NCI-H510A (cell line): ENCODE data around the gene TUBB4B.
A peak's percentile ranks its signal among the peaks of the same experiment; 100 is the strongest.

Experiments
- DNase-seq: peaks from one replicate; lab custom pipeline; 2025; lab: John Stamatoyannopoulos, UW

Gene TUBB4B

GRCh38 chr9:137240841-137241489, at the start of gene TUBB4B:
TSS of gene TUBB4B (plus strand) at chr9:137241287. CDS start at chr9:137241361, 74 bp downstream.
- DNase-seq: peak; percentile 99

- no peak for DNase-seq
Measured at GRCh38 chr9:137191691-137192447, 49.2 kb upstream of the TUBB4B start.

- no peak for DNase-seq
Measured at GRCh38 chr9:137192448-137192780, 48.7 kb upstream of the TUBB4B start.

GRCh38 chr9:137192859-137193258, 48.2 kb upstream of the TUBB4B start:
- no peak for DNase-seq

DNA sequence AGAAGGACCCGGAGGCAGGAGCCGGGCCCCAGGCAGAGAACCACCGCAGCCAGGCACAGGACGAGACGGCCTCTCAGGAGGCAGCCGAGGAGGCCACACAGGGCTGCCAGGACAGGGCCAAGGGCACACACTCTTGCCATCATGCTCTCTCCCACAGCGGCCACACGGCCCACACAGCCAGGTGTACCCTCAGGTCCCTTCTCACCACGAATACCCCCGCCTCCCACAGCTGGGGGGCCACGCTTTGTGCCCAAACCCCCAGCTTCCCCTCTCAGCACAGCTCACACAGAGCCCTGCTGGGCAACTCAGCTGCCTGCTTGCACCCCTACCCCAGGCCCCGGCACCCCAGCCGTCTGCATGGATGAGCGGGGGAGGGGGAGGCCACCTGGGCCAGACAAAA, 47.3 kb upstream of the TUBB4B start:
- no peak for DNase-seq

GRCh38 chr9:137194388-137194787, 46.7 kb upstream of the TUBB4B start:
- no peak for DNase-seq

DNA sequence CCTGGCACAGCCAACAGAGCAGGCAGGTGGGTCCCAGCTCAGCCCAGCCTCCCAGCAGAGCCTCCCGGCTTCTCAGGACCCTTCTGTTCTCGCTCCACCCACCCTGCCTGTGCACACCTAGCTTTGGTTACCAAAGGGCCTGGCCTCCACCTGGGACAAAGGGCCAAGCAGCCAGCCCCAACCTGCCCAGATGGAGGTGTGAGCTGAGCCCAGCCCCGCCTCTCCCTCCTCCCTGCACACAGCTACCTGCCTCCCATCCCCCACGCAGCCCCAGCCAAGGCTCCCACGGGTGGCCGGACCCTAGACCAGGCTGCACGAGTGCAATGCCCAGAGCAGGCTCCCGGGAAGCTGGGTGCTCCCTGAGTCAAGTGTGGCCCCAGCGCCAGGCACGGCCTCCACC, 46.2 kb upstream of the TUBB4B start:
- DNase-seq: peak; percentile 86

DNA sequence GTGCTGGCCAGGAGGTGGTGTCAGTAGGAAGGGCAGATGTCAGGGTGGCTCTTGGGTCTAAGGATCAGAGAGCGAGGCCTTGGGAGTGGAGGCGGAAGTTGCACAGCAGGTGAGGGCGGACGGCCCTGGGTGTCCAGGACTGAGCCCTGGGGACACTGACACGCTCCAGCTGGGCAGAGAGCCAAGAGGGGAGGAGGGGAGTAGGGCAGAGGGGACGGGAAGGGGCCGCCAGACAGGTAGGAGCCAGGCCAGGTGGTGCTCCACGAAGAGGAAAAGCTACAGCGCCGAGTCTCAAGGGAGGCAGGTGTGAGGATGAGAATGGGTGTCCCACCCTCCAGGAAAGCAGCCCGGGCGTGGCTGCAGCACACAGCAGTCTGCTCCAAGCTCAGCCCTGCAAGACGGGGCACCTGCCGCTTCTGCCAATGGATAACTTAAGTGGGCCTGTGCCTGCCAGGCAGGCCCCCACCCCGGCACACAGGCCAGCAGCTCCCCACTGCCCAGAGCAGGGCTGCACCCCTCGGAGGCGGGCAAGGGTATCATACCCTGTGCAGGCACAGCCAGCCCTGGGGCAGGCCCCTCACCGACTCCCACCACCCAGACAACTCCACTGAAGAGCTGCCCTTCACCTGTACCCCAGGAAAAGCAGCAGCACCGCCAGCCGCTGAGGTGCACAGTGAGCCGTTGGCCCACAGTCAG, 45.4 kb upstream of the TUBB4B start:
- peak; percentile 95 for DNase-seq

DNA sequence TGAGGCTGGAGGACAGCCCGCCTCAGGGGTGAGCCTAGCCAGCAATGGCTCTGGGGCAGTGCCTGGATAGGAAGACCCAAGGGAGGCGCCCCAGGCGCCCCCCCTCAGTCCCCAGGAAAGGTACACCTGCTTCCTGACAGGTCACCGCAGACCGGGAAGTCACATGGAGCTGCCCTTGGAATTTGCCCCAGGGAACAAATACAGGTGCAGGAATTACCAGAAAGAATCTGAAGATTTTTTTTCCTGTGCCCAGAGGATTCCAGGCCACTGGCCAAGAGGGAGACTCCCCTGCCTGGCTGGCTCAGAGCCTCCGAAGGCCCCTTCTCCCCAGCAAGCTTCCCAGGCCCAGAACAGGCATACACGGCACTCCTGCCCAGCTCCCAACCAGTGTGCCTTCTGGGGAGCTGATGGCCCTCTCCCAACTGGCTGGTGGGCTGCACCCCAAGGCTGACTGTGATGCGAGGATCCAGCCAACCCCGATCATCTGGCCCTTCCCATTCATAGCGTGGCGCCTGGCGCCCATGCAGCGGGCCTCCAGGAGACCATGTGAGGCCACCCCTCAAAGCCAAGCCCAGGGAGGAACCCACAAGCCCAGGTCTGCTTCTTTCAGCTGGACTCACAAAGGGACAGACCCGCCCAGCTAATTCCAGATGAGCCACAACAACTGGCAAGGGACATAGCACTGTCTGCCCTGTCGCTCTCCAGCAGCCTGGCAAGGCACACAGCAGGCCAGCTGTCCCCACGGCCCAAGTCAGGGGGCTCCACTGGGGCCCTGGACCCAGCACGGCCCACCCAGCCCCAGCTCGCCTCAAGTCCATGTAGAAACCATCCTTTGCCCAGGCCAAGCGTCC, 42.8 kb upstream of the TUBB4B start:
- DNase-seq: no peak

- DNase-seq: no peak
Measured at GRCh38 chr9:137198902-137199283, 42.2 kb upstream of the TUBB4B start.

- no peak for DNase-seq
Measured at GRCh38 chr9:137199411-137200121, 41.5 kb upstream of the TUBB4B start.

GRCh38 chr9:137200311-137201204, 40.5 kb upstream of the TUBB4B start, which contains the start of gene TPRN:
TSS of gene TPRN (minus strand) at chr9:137200741. CDS start at chr9:137200711, 30 bp downstream.
- DNase-seq: peak; percentile 98

DNA sequence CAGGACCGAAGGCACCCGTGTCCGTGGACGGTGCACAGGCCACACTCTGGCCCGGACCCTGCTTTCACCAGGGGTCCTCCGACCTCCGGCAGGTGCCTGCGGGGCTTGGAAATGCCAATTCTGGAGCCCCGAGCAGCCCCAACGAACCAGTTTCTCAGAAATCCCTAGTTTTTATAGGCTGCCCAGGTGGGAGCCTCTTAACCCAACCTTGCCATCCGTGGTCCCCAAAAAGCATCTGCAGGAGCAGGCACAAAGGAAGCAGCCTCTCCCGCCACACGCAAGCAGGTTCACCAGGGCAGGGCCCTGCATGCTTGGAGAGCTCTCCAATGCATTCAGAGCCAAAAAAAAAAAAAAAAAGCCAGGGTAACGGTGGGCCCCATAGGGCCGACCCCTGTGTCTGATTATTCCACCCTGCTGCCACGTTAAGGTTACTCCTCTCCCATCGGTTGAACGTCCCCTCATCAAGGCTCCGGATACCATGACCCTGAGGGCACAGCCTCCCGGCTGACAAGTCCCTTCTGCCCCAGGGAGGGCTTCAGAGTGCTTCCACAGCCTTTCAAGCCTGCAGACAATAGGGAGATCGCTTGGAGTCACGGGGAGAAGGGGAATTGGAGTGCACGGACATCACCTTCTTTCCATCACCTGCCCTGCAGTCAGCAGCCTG, 39.8 kb upstream of the TUBB4B start:
- DNase-seq: no peak

DNA sequence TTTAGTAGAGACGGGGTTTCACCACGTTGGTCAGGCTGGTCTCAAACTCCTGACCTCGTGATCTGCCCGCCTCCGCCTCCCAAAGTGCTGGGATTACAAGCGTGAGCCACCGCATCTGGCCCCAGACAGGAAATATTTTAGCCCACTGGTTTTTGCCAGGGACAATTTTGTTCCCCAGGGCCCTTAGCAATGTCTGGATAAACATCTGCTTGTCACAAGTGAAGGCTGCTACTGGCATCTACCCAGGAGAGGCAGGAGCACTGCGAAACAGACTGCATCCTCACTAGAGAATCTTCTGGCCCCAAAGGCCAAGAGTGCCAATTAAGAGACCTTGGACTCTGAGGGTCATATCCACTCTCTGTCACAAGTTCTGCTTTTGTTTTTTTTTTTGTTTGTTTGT, 38.1 kb upstream of the TUBB4B start:
- DNase-seq: no peak

DNA sequence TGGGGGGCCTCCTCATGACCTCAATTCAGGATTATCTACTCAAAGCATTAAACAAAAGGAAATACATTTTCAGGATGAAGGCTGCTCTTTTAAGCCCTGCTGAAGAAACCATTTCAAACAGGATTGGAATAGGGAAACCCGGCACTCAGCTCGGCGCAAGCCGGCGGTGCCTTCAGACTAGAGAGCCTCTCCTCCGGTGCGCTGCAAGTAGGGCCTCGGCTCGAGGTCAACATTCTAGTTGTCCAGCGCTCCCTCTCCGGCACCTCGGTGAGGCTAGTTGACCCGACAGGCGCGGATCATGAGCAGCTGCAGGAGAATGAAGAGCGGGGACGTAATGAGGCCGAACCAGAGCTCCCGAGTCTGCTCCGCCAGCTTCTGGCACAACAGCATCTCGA, 36.4 kb upstream of the TUBB4B start:
- no peak for DNase-seq

DNA sequence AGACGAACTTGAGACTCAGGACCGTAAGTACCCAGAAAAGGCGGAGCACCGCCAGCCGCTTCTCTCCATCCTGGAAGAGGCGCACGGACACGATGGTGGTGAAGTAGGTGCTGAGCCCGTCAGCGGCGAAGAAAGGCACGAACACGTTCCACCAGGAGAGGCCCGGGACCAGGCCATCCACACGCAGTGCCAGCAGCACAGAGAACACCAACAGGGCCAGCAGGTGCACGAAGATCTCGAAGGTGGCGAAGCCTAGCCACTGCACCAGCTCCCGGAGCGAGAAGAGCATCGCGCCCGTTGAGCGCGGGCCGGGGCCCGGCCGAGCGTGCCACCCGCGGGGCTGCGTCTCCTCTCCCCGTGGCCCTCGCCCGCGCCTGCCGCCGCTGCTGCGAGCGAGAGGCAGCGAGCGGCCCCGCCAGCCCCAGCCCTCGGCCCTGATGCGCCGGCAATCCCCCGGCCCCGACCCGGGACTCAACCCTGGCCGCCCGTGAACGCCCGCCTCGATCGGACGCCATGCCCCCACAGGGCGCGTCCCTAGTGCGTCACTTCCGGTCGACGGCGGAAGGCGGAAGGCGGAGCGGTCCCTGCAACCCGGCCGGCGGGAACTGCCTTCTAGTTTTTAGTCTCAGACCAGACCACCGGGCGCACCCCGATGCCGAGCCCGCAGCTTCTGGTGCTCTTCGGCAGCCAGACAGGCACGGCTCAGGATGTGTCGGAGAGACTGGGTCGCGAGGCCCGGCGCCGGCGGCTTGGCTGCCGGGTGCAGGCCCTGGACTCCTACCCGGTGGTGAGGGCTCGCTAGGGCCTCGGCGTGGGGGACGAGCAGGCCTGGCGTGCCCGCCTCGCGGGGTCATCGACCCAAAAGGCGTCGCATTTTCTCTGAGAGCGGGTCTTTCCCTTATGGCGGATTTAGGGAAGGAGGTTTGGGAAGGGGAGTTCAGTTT, 35.7 kb upstream of the TUBB4B start, which contains the start of the genes NDOR1 and TMEM203:
Gene NDOR1 (plus strand): TSS at position 575 of the 944 bp plus-strand sequence. CDS start 78 bp downstream, at position 653.
Gene TMEM203 (minus strand): TSS at position 523 of the 944 bp plus-strand sequence. CDS start 234 bp downstream, at position 289.
- DNase-seq: peak; percentile 84

GRCh38 chr9:137206602-137207001, 34.5 kb upstream of the TUBB4B start:
- DNase-seq: no peak

DNA sequence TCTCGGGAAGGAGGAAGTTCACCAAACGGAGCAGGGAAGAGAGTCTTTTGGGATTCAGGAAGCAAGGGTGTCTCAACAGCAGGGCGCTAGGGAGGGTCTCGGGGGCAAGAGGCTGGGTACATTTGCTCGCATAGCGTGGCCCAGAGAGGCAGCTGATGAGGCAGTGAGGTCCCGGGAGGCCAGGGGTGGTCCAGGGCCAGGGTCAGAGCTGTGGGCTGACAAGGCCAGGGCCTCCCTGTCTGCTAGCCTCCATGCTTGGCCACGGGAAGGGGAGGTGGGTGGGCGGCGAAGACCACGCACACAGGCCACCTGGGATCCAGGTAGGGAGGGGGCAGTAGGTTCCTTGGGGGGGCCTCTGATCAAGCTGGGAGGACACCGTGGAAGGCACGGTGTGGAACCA, 29.6 kb upstream of the TUBB4B start:
- DNase-seq: no peak
